ENCODE data around the gene TRMT11.

Gene TRMT11

GRCh38 chr6:125986301-125987025 lies at the start of gene TRMT11:
Gene TRMT11 (plus strand): TSS chr6:125986540. CDS start chr6:125986551, 11 bp downstream.
- peak; percentile 87 to 88 for DNase-seq (ENCODE audit: low read depth in 2 of 2)
- TF ChIP-seq, protein P1, sequence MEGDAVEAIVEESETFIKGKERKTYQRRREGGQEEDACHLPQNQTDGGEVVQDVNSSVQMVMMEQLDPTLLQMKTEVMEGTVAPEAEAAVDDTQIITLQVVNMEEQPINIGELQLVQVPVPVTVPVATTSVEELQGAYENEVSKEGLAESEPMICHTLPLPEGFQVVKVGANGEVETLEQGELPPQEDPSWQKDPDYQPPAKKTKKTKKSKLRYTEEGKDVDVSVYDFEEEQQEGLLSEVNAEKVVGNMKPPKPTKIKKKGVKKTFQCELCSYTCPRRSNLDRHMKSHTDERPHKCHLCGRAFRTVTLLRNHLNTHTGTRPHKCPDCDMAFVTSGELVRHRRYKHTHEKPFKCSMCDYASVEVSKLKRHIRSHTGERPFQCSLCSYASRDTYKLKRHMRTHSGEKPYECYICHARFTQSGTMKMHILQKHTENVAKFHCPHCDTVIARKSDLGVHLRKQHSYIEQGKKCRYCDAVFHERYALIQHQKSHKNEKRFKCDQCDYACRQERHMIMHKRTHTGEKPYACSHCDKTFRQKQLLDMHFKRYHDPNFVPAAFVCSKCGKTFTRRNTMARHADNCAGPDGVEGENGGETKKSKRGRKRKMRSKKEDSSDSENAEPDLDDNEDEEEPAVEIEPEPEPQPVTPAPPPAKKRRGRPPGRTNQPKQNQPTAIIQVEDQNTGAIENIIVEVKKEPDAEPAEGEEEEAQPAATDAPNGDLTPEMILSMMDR (IDR thresholded peaks at IDR 0.05; ENCODE audit: low read depth, low read length), result peak; percentile 2
- H3K4me3 ChIP-seq (replicated peaks in 1 of 2; ENCODE audit: low read depth in 2 of 2, low read length in 2 of 2), result peak within 1 kb of the TSS; percentile 96 to 98

- TF ChIP-seq, protein P1 (IDR thresholded peaks at IDR 0.05; ENCODE audit: low read depth, low read length), result no peak
Observed at GRCh38 chr6:125939026-125939425, 47.3 kb upstream of the TRMT11 start.

DNA sequence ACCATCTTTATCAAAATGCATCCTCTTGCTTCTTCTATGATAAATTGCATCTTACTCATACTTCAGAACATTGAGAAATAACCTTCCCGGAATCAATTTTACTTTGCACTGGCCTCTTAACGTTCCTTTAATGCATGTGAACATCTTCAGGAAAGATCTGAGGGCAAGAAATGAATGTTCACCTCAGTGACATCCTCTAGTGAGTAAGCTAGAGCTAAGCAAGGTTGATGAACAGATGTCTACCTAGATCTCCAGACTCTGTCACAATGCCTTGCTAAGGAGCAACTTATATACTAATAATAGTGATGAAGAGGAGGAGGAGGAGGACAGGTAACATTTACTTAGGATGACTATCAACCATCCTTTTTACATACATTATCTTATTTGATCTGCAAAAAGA lies 46.5 kb upstream of the TRMT11 start:
- H3K4me3 ChIP-seq (replicated peaks in 1 of 2; ENCODE audit: low read depth in 2 of 2, low read length in 2 of 2), result no peak overlapping the region
- no peak for DNase-seq (ENCODE audit: low read depth in 2 of 2)
- TF ChIP-seq, protein P1 (IDR thresholded peaks at IDR 0.05; ENCODE audit: low read depth, low read length), result no peak

More at GRCh38 chr6:125939026-125939425, 47.3 kb upstream of the TRMT11 start:
- no peak for DNase-seq (ENCODE audit: low read depth in 2 of 2)
- H3K4me3 ChIP-seq (replicated peaks in 1 of 2; ENCODE audit: low read depth in 2 of 2, low read length in 2 of 2), result no peak overlapping the region

GRCh38 chr6:125940247-125941041 lies 45.9 kb upstream of the TRMT11 start:
- TF ChIP-seq, protein P1 (IDR thresholded peaks at IDR 0.05; ENCODE audit: low read depth, low read length), result no peak
- H3K4me3 ChIP-seq (replicated peaks in 1 of 2; ENCODE audit: low read depth in 2 of 2, low read length in 2 of 2), result no peak overlapping the region
- DNase-seq (ENCODE audit: low read depth in 2 of 2), result peak in 1 of 2 donors; percentile 42

DNA sequence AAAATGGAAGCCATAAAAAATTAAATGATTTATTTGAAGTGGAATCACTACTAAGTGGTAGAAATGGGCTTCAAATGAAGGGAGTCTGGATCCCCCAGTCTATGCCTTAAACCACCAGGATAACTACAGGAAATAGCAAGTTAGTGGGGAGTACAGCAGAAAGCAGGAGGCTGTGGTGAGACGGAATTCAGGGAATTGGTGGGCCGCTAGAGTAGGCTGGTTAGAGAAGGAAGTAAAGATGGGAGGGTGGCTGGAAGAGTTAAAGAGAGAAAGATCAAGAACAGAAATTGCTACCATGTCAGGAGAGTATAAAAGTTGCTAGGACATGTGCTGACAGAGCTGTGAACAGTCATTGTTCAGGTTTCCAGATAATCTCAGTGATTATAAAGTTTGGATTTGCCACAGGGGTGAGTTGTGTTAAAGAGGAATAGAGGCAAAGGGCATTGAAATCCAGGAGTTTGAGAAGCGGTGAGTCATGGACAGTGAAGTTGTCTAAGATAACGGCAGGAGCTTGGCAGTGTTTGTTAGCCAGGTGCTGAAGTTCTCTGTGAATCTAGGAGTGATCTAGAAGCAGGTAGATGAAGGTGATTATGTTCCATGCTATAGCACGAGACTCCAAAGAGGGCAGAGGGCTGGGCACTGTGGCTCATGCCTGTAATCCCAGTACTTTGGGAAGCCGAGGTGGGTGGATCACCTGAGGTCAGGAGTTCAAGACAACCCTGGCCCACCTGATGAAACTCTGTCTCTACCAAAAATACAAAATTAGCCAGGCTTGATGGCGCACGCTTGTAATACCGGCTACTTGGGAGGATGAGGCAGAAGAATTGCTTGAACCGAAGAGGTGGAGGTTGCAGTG lies 43.4 kb upstream of the TRMT11 start:
- TF ChIP-seq, protein P1 (IDR thresholded peaks at IDR 0.05; ENCODE audit: low read depth, low read length), result no peak
- DNase-seq (ENCODE audit: low read depth in 2 of 2), result no peak
- no peak overlapping the region for H3K4me3 ChIP-seq (replicated peaks in 1 of 2; ENCODE audit: low read depth in 2 of 2, low read length in 2 of 2)
